HepG2 (cell line): ENCODE results near the gene PPDPF. TPM values are rescaled to one million over a fixed set of nuclear protein-coding genes. Genes with fewer than 3 reads are reported as not detected.

Experiments
- ATAC-seq: fragments of 200-7000 bp; cut with Tn5 transposase; 3 replicates; pipeline ENCODE4 v1.9.1; 2020; ENCODE audit warnings: mild to moderate bottlenecking, moderate library complexity
- BruUV-seq: library from RNA; stranded (reverse); fragments of 400-500 nt; replicated peaks from 2 replicates; lab custom pipeline; 2021; lab: Mats Ljungman, UMichigan
- CTCF ChIA-PET: fragments of 300-600 bp; formaldehyde crosslinking; extraction: SDS; loops from one replicate; lab custom pipeline; 2021; ENCODE audit warnings: low total read pairs, inconsistent platforms, low intra/inter-chr PET ratio; lab: Yijun Ruan, JAX
- POLR2A ChIA-PET: fragments of 350-600 bp; sonication (Branson Sonifier 250); formaldehyde crosslinking; loops from one replicate; lab custom pipeline; 2020; ENCODE audit warnings: antibody characterized with exemption, inconsistent platforms; lab: Yijun Ruan, JAX
- DNase-seq: peaks from one replicate; pipeline ENCODE4 v3.0.0-alpha.2; 2015; ENCODE audit warnings: low spot score
- FAIRE-seq: peaks from 3 replicates; lab custom pipeline; 2011; peaks lifted over from hg19 to GRCh38; lab: Jason Lieb, UNC
- H2AFZ ChIP-seq: one replicate; pipeline ENCODE4 v1.6.1; 2011; ENCODE audit warnings: low read length, inconsistent platforms
- H3K27ac ChIP-seq: fragments of 300-600 bp; 3 replicates; pipeline ENCODE4 v1.8.0; 2011; ENCODE audit warnings: mixed run types, mild to moderate bottlenecking, mixed read lengths, low read length, inconsistent platforms; ENCODE audit not compliant: insufficient read depth; ENCODE audit errors: extremely low read length
- H3K27me3 ChIP-seq, 2 experiments: fragments of 200-600 bp in 1 of 2; 2 replicates in 1 of 2; 3 replicates in 1 of 2; pipeline versions ENCODE4 v1.6.0 to v1.8.0; 2011; ENCODE audit warnings: low read length in 2 of 2, mild to moderate bottlenecking in 2 of 2, moderate library complexity in 2 of 2, inconsistent platforms in 1 of 2; ENCODE audit not compliant: insufficient read depth in 2 of 2, control insufficient read depth in 1 of 2
- H3K36me3 ChIP-seq, 2 experiments: fragments of 200-600 bp in 1 of 2; replicated peaks in 1 of 2; 2 replicates in 1 of 2; 3 replicates in 1 of 2; pipeline versions ENCODE4 v1.5.1 to v1.8.0; 2011; ENCODE audit warnings: low read length in 2 of 2, inconsistent platforms in 1 of 2; ENCODE audit not compliant: insufficient read depth in 2 of 2, control insufficient read depth in 1 of 2
- H3K4me1 ChIP-seq: 2 replicates; pipeline ENCODE4 v1.5.1; 2012; ENCODE audit warnings: low read length, inconsistent platforms; ENCODE audit not compliant: insufficient read depth
- H3K4me2 ChIP-seq: 2 replicates; pipeline ENCODE4 v1.6.0; 2011; ENCODE audit warnings: low read depth, low read length, inconsistent platforms
- H3K4me3 ChIP-seq, 3 experiments: fragments of 200-600 bp in 1 of 3; sonication (generic), shearing (Covaris generic) in 1 of 3; replicated peaks in 1 of 3; 2 replicates each; pipeline ENCODE4 v1.5.1; 2011 to 2016; ENCODE audit warnings: low read length in 3 of 3, inconsistent platforms in 2 of 3, low read depth in 2 of 3, mild to moderate bottlenecking in 2 of 3, control low read depth in 1 of 3, mixed read lengths in 1 of 3; ENCODE audit not compliant: insufficient read depth in 1 of 3
- H3K79me2 ChIP-seq: one replicate; pipeline ENCODE4 v1.6.1; 2011; ENCODE audit warnings: low read length, inconsistent platforms; ENCODE audit not compliant: insufficient read depth
- H3K9ac ChIP-seq: 2 replicates; pipeline ENCODE4 v1.6.0; 2011; ENCODE audit warnings: mild to moderate bottlenecking, low read depth, low read length, inconsistent platforms; ENCODE audit not compliant: insufficient read depth
- H3K9me3 ChIP-seq: 2 replicates; pipeline ENCODE4 v1.5.1; 2012; ENCODE audit warnings: mild to moderate bottlenecking, low read length
- H4K20me1 ChIP-seq: 2 replicates; pipeline ENCODE4 v1.6.0; 2011; ENCODE audit warnings: inconsistent platforms, mild to moderate bottlenecking, low read length, moderate library complexity; ENCODE audit not compliant: insufficient read depth
- CEBPB ChIP-seq: IDR thresholded peaks from 2 replicates; pipeline ENCODE4 v1.6.1; 2011; ENCODE audit warnings: low read depth, low read length, improper control_type of control experiment, borderline replicate concordance
- HES4 ChIP-seq: sonication (generic); formaldehyde crosslinking; IDR thresholded peaks from 2 replicates; pipeline ENCODE4 v1.9.0; 2021; ENCODE audit warnings: mild to moderate bottlenecking, missing genetic modification reagents, borderline replicate concordance
- HMGXB3 ChIP-seq: sonication (generic); formaldehyde crosslinking; IDR thresholded peaks from 2 replicates; pipeline ENCODE4 v1.4.0; 2020; ENCODE audit warnings: missing genetic modification reagents, borderline replicate concordance
- HNRNPK ChIP-seq: fragments of 200-400 bp; formaldehyde crosslinking; IDR thresholded peaks from 2 replicates; pipeline ENCODE4 v1.6.1; 2018; ENCODE audit warnings: low read length, low read depth, moderate library complexity, mild to moderate bottlenecking; ENCODE audit not compliant: poor library complexity, severe bottlenecking
- MTA1 ChIP-seq: sonication (generic); formaldehyde crosslinking; IDR thresholded peaks from 2 replicates; pipeline ENCODE4 v1.4.0; 2020; ENCODE audit warnings: missing genetic modification reagents, mild to moderate bottlenecking, borderline replicate concordance
- ZBTB4 ChIP-seq: sonication (generic); formaldehyde crosslinking; IDR thresholded peaks from 2 replicates; pipeline ENCODE4 v1.4.0; 2020; ENCODE audit warnings: missing genetic modification reagents, mild to moderate bottlenecking, borderline replicate concordance
- ZC3H13 ChIP-seq: sonication (generic); formaldehyde crosslinking; IDR thresholded peaks from 2 replicates; pipeline ENCODE4 v1.8.1; 2023; ENCODE audit warnings: mild to moderate bottlenecking, missing genetic modification reagents, moderate library complexity
- WGBS: methylation state at CpG from one replicate; pipeline ENCODE4 v1.1.6; 2017; ENCODE audit warnings: low lambda C conversion rate; 5-methylcytosine and 5-hydroxymethylcytosine counted together
- in situ Hi-C: cut with HindIII; loops from 2 replicates; pipeline ENCODE4 v1.10.0; 2017; ENCODE audit warnings: low pct_unique_long_range_greater_than_20kb; ENCODE audit not compliant: extremely low pct_ligation_motif_present
- intact Hi-C: fragments of 100-400 bp; cut with micrococcal nuclease; formaldehyde crosslinking; loops from one replicate; pipeline ENCODE4 v1.10.0; 2022; ENCODE audit not compliant: unreplicated experiment
- polyA plus RNA-seq, 8 experiments: library from polyadenylated mRNA; depleted of rRNA in 3 of 8; stranded (reverse) in 7 of 8; unstranded in 1 of 8; fragments of >200 nt; fragmentation: Illumina TruSeq in 4 of 8; extraction: Trizol in 4 of 8; gene quantifications; 2 replicates each; pipeline versions ENCODE4 v1.2.1 to v1.2.3, GENCODE V29; 2011 to 2016; ENCODE audit warnings: low read depth in 4 of 8, missing spikeins in 1 of 8, mixed read lengths in 1 of 8; ENCODE audit not compliant: insufficient read depth in 1 of 8
- total RNA-seq, 5 experiments: library from RNA; depleted of rRNA; stranded (reverse); fragments of >200 nt; fragmentation: Illumina TruSeq; extraction: Trizol; gene quantifications; 2 replicates each; pipeline ENCODE4 v1.2.3, GENCODE V29; 2016; ENCODE audit warnings: low read depth in 1 of 5
- TF ChIP-seq, protein P1 (sequence below): sonication (generic); formaldehyde crosslinking; IDR thresholded peaks from 2 replicates; pipeline ENCODE4 v1.5.0; 2020; ENCODE audit warnings: missing genetic modification reagents

Gene PPDPF
- total and polyA plus RNA-seq, 2 of the 13 experiments (the other 11 are each of a cell fraction or from before 2014, with no cell fraction given): 1.8 to 7.0 TPM

GRCh38 chr20:63549679-63550282, 29.2 kb downstream of the PPDPF start:
- H3K4me2 ChIP-seq: no peak overlapping the region
- 64% methylated on average over 17 of the region's 18 CpGs for WGBS
- no peak overlapping the region for H3K27ac ChIP-seq
- H3K9ac ChIP-seq: no peak overlapping the region
- H3K27me3 ChIP-seq: peaks cover 30 to 56% of the 10 kb centered on the region in 2 experiments
- no peak for TF ChIP-seq HES4
- TF ChIP-seq, protein P1, sequence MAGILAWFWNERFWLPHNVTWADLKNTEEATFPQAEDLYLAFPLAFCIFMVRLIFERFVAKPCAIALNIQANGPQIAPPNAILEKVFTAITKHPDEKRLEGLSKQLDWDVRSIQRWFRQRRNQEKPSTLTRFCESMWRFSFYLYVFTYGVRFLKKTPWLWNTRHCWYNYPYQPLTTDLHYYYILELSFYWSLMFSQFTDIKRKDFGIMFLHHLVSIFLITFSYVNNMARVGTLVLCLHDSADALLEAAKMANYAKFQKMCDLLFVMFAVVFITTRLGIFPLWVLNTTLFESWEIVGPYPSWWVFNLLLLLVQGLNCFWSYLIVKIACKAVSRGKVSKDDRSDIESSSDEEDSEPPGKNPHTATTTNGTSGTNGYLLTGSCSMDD (CRISPR knock-in tag): no peak
- DNase-seq (no peak), ATAC-seq (no peak), FAIRE-seq (no peak)
- H3K4me3 ChIP-seq: no peak overlapping the region
- CTCF ChIA-PET: no interaction called here
- no peak overlapping the region for H2AFZ ChIP-seq
- intact Hi-C loops: no loop called here
- H3K4me1 ChIP-seq: peaks cover 20% of the 10 kb centered on the region
- no peaks in the 10 kb centered on the region for H3K36me3 ChIP-seq
- no peaks in the 10 kb centered on the region for H3K9me3 ChIP-seq
- POLR2A ChIA-PET: no interaction called here
- no TSS peak for BruUV-seq
- no peaks in the 10 kb centered on the region for H3K79me2 ChIP-seq
- H4K20me1 ChIP-seq: no peaks in the 10 kb centered on the region; the same call in 1 of the 2 replicates
- in situ Hi-C loops: no loop called here

DNA sequence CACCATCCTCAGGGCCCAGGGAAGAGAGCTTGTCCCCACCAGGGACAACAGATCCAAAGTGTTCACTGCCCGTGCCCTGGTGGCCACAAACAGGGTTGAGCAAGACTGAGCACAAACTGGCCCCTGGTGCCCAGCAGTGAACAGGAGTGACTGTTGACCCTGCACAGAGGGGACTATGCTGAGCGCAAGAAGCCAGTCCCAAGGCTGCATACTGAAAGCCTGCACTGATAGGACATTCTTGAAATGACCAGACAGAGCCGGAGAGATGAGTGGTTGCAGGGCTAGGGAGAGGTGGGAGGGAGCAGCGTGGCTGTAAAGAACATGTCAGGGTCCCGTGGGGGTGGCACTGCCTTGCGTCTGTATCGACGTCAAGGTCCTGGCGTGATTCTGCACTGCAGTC, 30.5 kb downstream of the PPDPF start:
- Histone ChIP-seq H3K4me1 (peaks cover 13% of the 10 kb centered on the region; the same call in 1 of the 2 replicates), H3K9me3 (no peaks in the 10 kb centered on the region), H3K27me3 (peaks cover 22 to 56% of the 10 kb centered on the region in 2 experiments), H4K20me1 (no peaks in the 10 kb centered on the region), H3K4me2 (no peak overlapping the region), H3K9ac (no peak overlapping the region), H3K79me2 (no peaks in the 10 kb centered on the region), H2AFZ (no peak overlapping the region), H3K4me3 (no peak overlapping the region), H3K36me3 (no peaks in the 10 kb centered on the region), H3K27ac (no peak overlapping the region)
- DNase-seq (no peak), ATAC-seq (peak; percentile 25), FAIRE-seq (no peak)
- 3% methylated on average over 9 of the region's 9 CpGs for WGBS
- no TSS peak for BruUV-seq
- intact Hi-C loops (no loop called here), in situ Hi-C loops (no loop called here)
- POLR2A ChIA-PET: no interaction called here
- CTCF ChIA-PET: no interaction called here
- no peak for TF ChIP-seq HNRNPK
- TF ChIP-seq CEBPB: peak; percentile 54; the same call in 1 of the 2 replicates
- peak; percentile 76; the same call in 1 of the 2 replicates for TF ChIP-seq HMGXB3 (CRISPR knock-in tag)
- peak; percentile 49; the same call in 1 of the 2 replicates for TF ChIP-seq MTA1 (CRISPR knock-in tag)
- no peak for TF ChIP-seq ZBTB4
- no peak for TF ChIP-seq ZC3H13 (CRISPR knock-in tag)
